NAMALWA (cell line): ENCODE data around the gene BANP.
"Not testable (repeated sequence)": the region's sequence is repeated elsewhere in the genome, so short reads cannot be mapped to it uniquely, and the experiment has no call there.

Source experiments
- DNase-seq: peaks from one replicate; pipeline ENCODE4 v3.0.0-alpha.2; 2015; ENCODE audit warnings: low spot score

BANP gene

DNA sequence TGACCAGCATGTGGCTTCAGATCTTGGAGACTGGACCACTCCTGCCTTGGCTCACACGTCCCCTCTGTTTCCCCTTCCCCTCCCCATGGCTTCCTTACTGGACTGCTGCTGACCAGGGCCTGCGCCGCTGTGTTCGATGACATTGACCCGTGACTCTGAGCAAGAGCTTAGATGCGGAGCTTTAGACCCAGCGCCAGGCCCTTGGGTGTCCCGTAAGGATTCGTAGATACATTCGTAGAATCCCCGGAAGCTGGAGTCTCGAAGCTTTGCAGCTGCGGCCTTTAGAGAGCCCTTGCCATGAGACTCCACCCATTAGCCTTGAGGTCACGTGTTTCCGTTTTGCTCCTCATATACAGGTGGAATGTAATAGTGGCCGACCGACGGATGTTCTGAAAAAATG lies 65.2 kb downstream of the BANP start:
- not testable (repeated sequence) for DNase-seq

DNA sequence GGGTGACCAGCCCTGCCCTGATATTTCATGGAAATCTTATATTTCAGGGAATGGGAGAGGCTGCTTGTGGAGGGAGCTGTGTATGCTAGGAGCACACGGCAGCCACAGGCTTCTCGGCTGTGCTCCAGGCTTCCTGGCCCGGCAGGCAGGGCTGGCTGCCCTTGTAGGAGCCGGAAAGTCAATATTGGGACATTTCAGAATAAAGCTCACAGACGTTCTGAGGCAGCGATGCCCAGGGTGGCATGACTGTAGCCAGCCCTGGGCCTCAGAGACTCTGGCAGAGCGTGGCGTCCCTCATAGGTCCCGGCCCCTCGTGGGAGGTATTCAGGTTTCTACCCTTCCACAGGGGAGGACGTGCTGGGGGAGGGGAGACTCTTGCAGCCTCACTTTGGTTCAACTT lies 65.7 kb downstream of the BANP start:
- DNase-seq: no peak

DNA sequence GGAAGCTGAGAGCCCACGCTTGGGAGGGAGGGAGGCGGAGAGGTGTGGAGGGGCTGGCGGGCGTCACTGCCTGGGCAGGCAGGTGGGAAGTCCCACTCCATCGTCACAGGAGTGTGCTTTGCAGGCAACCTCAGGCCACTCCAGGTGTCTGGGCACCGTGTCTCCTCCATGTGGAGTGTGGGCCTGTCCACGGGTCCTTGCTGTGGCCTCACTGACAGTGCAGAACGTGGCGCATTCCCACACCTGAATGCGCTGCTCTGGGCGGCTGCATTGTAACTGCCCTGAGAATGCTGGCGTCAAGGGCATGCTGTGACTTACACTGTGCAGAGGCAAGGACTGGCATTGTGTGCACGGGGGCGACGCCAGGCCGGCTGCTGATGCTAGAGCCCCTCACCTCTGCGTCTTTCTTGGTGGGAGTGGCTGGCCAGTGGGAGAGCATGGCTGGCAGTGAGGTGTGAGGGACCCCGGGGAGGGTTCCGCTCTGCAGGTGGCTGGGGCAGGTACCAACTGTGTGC lies 66.4 kb downstream of the BANP start:
- DNase-seq: no peak

DNA sequence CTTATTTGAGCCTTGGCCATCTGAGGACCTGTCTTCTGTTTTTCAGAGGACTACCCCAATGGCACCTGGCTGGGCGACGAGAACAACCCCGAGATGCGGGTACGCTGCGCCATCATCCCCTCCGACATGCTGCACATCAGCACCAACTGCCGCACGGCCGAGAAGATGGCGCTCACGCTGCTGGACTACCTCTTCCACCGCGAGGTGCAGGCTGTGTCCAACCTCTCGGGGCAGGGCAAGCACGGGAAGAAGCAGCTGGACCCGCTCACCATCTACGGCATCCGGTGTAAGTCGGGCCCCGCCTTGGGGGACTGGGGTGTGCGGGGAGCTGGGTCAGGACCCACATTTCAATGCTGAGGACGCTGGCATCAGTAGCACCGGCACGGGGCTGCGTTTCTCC lies 67.1 kb downstream of the BANP start:
- DNase-seq: not testable (repeated sequence)

DNA sequence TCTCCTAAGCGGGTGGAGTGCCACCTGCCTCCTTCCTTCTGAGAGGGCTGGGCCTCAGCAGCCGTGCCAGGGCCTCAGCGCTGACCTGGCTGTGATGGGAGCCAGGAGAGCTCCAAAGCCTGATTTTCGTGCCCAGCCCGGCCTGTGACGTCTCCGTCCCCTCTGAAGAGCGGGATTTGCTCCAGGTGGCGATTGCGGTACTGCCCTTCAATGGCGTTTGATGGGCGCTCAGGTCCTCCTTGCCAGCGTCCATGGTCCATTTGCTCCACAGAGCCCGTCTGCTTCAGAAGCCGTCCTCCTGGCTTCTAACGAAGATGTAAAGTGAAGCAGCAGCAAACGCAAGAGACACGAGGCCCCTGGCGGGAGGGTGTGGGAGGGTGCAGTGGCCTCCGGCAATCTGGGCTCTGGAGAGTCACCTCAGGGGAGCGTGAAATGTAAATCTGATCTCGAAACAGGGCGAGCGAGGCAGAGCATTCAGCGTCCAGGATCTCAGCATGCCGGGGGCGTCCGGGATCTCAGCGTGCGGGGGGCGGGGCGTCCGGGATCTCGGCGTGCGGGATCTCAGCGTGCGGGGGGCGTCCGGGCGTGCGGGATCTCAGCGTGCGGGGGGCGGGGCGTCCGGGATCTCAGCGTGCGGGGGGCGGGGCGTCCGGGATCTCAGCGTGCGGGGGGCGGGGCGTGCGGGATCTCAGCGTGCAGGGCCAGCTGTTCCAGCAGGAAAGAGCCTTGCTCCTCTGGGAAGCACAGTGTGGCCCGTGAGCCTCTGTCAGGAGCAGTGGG lies 68.0 kb downstream of the BANP start:
- DNase-seq: not testable (repeated sequence)

DNA sequence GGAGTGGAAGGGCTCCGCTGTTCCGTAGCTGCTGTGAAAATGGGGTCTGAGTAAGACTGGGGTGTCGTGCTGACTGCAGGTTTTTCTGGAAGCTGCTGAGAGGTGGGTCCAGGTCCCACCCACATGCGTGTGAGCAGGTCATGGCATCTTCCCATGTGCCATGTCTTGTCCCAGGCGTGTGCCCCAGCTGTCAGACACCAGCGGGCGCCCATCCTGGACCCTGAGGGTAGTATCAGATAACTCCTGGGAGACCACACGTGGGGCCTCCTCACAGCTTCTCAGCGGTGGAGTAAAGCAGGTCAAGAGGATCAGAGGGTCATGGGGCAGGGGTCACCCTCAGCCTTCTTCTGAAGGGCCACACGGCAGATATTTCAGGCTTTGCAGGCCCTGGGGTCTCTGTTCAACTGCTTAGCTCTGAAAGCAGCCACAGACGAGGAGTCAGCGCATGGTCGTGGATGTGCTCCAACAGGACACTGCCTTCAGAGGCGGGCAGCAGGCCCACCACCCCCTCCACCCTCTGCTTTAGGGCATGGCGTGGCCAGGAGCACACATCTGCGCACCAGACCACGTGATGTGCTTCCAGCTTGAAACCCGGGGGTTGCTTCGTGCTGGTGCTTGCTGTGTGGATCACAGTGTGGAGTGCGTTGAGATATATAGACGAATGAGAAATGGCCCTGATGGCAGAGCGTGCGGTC lies 68.7 kb downstream of the BANP start:
- DNase-seq: no peak

DNA sequence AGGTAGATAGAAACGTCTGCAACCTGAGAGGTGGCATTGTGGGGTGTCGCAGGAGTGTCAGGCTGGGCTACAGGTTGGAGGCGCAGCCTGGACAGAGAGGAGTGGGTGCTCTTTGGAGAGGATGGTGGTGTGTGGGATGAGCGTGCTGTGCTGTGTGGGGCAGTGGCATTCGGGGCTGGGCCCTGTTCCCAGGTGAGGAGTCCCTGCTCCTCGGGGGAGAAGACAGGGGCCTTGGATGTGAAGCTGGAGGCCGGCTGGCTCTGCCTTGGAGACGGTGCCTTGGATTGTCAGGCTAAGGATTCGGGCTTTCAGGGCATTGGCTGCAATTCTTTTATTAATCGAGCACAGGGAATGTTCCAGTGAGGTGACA lies 69.3 kb downstream of the BANP start:
- no peak for DNase-seq

DNA sequence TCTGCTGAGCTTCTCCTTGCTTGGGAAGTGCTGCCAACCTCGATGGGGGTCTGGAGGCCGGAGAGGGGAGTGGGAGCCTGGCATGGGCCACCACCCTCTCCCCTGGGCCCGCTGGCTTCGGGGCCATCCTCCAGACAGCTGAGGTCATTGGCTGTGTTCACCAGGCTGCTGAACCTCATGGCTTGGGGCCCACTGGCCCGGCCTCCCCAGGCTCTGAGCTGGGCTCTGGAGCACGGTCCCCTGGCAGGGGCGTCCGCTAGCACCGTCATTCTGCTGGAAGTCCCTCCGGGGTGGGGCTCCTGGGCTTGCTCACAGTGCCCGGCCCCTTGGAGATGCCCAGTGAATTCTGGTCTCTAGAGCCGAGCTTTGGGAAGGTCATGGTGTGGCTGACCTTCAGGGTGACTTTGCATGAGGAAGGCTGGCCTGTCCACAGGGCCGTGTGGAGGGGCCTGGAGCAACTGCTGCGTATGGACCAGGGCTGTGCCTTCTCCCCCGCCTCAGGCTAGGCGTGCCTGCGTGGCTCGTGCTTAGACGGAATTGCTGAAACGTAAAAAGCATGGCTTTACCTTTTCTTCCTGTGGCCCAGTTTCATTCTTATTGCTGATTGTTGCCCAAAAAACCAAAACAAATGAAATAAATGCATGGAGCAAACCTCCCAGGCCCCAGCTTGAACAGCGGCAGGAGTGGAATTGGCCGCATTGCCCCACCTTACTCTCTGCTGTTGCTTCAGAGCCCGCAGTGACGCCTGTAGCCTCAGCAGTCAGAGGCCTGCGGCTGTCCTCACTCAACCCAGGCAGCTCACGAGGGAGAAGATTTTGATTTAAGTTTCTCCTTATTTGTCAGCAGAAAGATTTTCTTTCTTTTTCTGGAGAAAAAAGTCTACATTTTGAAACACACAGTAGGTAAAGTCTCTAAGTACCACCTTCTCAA lies 70.1 kb downstream of the BANP start:
- DNase-seq: not testable (repeated sequence)

DNA sequence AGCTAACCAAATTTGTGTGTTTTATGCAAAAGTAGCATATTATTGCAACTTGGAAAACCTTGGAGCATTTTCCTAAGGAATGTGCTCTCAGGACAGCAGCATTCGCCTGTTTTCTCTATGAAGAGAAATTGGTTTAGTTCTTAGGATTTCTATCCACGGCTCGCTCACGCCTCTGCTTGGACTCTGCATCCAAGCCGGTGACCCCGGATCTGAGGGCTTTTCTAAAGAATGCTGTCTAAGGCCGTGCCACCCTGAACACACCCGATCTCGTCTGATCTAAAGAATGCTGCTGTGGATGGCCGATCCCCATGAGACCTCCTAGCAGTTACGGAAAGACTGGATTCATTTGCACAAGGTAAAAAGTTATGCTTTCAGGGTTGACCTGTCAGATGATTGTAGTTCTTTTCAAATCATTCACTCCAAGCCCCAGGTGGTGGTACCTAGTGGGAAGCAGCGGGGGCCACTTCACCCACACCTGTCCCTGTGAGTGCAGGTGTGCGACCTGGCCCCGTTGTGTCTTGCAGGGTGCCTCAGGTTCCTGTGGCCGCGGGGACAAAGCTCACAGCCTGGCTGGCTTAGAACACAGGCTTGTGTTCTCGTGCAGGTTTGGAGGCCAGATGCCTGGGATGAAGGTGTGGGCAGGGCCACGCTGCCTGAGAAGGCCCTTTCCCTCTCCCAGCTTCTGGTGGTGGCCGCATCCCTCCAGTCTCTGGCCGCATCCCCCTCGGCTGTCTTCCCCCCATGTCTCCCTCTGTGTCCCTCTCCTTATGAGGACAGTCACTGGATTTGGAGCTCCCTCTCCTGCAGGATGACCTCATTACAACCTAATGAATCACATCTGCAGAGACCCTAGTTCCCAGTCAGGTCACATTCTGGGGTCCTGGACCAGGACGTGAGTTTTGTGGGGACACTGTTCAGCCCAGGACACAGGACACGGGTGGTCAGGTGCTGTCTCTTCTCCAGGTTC lies 71.1 kb downstream of the BANP start:
- DNase-seq: no peak

DNA sequence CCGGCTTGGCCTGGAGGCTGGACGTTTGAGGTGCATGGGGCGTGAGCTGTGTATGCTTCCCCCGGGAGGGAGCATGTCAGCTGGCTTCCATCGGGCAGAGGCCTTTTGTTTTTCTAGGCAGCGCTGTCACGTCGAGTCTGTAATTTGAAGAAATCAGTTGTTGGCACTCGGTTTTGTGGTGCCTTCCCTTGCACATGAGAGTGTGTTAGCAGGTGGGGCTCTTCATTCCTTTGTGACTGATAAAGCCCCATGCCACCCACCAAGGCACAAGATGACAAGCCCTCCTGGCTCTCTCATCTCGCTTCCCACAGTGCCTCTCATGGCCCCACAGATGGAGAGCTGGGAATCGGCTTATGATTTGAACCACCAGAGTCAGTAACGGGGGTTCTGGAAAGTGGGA lies 72.1 kb downstream of the BANP start:
- DNase-seq: no peak

DNA sequence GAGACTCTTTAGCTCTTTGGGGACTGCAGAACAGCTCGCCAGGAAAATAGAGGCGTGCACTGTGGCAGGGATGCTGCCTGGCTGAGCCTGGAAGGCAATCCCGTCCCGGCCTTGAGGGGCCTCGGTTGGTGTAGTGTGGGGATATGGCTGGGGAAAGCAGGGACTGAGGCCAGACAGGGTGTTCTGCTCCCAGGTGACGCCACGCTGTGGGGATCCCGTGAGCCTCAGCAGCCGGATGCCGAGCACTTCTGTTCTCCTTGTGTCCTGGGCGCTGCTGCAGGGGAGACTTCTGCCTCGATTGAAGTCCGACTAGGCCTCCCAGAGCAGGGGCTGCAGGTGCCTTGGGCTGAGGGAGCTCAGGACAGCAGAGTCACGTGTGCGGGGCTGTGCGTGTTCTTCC lies 72.6 kb downstream of the BANP start:
- no peak for DNase-seq

DNA sequence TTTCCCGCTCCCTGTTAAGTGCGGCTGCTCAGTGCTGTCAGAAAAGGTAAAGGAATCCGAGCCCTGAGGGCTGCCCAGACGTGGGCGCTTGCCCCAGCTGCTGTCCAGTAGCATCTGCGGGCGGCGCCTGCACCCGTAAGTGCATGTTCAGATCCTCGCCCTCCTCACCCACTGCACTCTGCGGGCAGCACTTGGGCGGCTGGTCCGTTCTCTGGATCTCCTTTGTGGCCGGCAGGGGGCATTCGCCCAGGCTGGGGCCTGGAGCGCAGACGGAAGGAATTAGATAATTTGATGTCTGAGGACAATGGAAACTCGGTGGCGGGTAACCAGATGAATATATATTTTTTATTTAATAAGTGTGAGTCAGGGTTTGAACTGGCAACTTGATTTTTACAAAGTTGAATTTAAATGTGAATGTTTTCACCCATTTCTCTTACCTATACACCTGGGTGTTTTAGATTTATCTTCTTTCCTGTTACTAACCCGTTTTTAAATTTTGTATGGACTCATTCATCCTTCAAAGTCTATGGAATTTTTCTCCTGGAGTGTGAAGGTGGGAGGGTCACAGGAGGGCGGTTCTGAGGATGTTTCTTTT lies 73.4 kb downstream of the BANP start:
- DNase-seq: not testable (repeated sequence)

DNA sequence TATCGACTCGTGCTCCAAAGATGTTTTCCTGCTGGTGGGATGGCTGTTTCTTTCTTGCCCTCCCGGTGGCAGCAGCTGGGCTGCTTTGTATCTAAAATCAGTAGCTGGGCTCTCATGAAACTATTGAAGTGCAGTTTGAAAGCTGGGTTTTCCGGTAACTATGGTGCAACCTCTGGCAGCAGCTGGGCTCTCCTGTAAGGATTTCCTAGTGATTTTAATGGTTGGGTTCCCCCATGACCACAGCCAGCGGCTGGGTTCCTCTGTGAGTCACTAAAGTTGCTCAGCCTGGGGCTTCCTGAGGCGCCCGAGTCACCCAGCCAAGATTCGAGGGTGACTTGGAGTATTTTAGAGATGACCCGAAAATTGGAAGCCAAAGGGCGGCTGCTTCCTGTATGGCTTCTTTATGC lies 73.9 kb downstream of the BANP start:
- DNase-seq: not testable (repeated sequence)

DNA sequence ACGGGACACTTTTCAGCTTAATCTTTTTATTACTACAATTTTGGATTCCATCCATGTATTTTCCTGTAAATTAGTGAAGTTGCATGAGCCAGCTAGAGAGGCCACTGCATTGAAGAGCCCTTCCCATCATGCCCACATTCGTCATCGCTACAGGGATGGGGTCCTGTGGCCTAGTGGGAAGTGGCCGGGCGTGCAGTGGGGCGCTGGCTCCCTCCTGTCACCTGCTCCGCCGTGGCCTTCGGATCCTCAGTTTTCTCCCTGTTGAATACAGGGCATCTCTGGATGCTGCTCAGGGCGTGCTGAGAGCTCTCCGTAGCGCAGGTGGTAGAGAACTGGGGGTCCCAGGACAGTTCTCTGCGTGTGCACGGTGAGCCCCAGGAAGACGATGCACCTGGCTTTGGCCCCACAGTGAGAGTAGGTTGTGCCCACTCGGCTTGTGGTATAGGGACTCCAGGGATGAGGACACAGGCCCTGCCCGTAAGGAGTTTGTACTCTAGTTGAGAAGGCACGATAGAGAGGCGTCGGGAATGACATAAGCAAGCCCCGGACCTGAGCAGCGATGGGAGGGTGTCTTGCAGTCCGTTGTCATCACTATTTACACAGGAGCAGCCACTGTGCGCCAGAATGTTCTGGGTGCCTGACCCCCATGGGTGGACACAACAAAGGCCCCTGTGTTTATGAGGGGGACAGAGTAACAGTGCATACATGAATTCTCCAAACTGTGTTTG lies 74.8 kb downstream of the BANP start:
- DNase-seq: not testable (repeated sequence)

DNA sequence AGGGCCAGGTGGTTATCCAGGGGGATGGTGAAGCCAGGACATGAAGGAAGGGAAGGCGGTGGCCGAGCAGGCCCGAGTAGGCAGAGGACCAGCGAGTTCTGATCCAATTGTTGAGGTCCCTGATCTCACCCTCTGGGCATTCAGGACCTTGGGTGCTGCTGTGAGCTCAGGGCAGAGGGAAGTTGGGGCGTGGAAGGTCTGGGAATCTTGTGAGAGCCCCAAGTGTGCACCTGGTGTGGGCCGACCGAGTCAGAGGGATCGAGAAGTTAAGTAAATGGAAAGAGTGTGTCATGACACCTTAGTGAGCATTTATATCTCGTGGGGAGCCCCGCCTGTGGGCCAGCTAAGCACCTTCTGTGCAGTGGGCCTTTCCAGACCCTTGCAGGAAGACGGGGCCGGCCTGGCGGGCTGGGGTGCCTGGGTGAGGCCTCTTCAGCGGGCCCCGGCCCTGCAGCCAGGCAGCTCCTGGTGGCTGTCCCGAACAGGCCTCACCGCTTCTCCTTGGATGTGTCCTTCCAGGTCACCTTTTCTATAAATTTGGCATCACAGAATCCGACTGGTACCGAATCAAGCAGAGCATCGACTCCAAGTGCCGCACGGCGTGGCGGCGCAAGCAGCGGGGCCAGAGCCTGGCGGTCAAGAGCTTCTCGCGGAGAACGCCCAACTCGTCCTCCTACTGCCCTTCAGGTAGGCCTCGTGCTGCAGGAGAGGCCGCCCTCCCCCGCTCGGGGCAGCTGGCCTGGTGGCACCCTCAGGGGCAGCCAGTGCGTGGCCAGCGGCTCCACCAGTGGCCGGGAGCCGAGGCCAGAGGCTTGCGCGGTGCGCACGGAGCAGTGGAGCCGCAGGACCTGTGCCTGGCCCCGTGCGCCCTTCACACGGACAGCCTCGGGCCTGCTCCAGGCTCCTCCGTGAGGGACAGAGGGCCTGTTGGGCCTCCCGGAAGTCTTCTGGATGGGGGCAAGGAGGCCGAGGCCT lies 76.0 kb downstream of the BANP start:
- DNase-seq: no peak

DNA sequence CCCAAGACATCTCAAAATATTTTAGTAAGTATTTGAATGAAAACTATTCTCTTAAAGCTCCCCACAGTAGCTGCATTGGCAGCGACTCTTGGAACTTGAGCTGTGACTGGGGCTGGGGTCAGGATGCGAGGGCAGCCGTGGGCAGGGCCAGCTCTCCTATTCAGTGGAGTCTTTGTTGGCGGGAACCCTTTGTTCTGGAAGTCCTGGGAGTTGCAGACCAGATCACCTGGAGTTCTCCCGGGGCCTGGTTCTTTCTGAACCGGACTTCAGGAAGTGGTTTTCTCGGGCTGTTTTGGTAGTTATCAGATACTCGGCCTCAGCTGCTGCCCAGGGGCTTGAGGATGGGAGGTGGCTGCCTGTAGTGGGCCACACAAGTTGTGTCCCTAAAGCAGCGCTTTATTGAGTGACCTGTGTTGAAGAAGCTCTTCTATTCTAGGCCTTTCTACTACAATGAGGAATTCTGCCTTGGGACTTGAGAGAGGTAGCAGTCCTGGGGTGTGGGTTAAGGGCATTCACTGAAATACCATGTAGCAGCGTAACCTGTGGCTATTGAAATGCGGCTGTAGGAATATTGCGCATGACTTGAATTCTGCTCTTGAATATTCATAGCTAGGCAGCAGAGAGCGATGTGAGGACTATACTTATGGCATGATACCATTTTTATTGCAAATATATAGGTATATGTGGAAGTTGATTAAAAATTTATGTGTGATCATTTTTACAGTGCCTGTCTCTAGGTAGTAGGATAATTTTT lies 77.1 kb downstream of the BANP start:
- DNase-seq: not testable (repeated sequence)

DNA sequence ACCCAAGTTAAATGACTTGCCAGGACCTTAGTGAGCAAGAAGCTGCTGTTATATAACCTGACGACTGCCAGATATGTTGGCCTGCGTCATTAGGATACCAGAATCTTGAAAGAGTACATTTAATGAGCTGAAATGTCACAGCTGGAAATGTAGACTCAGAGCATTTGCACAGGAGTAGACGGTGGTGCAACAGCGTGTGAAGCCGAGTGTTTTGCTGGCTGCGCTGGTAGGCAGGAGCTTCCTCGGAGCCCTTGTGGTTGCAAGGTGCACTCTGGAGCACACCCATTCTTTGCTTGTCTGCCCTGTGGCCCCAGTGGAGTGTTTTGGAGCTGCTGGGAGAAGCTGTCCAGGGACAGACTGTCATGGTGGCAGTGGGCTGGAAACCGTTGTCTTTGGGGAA lies 79.3 kb downstream of the BANP start:
- DNase-seq: no peak

DNA sequence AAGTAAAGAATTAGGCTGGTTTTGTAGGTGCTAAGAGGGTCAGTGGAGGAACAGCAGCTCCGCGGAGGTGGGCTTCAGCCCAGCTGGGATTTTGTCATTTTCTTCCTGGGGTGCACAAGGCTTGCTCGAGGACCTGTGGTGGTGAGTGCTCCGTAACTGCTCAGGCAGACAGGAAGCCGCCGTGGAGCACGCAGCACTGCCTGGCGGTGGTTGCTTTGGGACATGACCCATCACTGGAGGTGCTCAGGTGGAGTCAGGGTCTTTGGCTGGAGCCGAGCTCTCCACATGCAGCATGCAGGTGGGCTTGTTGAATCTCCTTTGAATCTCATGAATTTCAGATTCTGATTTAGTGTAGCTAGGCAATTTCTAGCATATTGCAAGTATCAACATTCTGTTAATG lies 79.7 kb downstream of the BANP start:
- DNase-seq: not testable (repeated sequence)
